ENCODE data around the gene HNRNPDL. TPM values are rescaled to one million over a fixed set of nuclear protein-coding genes. Genes with fewer than 3 reads are reported as not detected.
"Not testable (repeated sequence)": the region's sequence is repeated elsewhere in the genome, so short reads cannot be mapped to it uniquely, and the experiment has no call there.

HNRNPDL gene
- polyA plus RNA-seq, 1 donor from 2014 or later, result 1,146 TPM

DNA sequence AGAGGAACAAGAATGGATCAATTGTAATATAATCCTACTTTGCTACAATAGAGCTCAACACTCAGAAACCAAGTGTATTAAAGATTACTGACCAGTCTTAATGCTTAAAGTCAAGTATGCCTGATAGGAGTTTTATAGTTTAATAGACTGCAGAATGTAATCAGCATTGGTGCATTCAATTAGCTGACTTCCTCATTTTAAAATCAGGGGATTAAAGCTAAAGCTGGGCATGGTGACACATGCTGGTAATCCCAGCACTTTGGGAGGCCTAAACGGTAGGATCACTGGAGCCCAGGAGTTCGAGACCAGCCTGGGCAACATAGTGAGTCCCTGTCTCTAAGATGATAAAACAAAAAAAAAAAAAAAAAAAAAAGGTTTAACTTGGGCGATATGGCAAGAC lies 10.8 kb downstream of the HNRNPDL start:
- Histone ChIP-seq H3K36me3 (ENCODE audit: insufficient read depth, low read length) (peaks cover 16% of the 10 kb centered on the region), H4K20me1 (ENCODE audit: insufficient read depth) (peaks cover 11% of the 10 kb centered on the region), H3K9ac (ENCODE audit: low read length) (no peak overlapping the region), H3K4me2 (ENCODE audit: low read length) (no peak overlapping the region), H3K27me3 (ENCODE audit: insufficient read depth, low read depth, low read length) (no peaks in the 10 kb centered on the region), H2AFZ (ENCODE audit: low read depth, low read length) (no peak overlapping the region), H3K9me3 (ENCODE audit: low read length) (no peaks in the 10 kb centered on the region), H3K9me2 (ENCODE audit: insufficient read depth, low read length) (no peaks in the 10 kb centered on the region), H3K4me3 (ENCODE audit: low read length) (no peak overlapping the region), H3K27ac (ENCODE audit: low read length) (no peak overlapping the region), H3F3A (ENCODE audit: insufficient read depth, low read length, poor library complexity, severe bottlenecking) (no peaks in the 10 kb centered on the region), H3K79me2 (replicated peaks; ENCODE audit: insufficient read depth, low read length) (peaks cover 9% of the 10 kb centered on the region)
- TF ChIP-seq, protein P1, sequence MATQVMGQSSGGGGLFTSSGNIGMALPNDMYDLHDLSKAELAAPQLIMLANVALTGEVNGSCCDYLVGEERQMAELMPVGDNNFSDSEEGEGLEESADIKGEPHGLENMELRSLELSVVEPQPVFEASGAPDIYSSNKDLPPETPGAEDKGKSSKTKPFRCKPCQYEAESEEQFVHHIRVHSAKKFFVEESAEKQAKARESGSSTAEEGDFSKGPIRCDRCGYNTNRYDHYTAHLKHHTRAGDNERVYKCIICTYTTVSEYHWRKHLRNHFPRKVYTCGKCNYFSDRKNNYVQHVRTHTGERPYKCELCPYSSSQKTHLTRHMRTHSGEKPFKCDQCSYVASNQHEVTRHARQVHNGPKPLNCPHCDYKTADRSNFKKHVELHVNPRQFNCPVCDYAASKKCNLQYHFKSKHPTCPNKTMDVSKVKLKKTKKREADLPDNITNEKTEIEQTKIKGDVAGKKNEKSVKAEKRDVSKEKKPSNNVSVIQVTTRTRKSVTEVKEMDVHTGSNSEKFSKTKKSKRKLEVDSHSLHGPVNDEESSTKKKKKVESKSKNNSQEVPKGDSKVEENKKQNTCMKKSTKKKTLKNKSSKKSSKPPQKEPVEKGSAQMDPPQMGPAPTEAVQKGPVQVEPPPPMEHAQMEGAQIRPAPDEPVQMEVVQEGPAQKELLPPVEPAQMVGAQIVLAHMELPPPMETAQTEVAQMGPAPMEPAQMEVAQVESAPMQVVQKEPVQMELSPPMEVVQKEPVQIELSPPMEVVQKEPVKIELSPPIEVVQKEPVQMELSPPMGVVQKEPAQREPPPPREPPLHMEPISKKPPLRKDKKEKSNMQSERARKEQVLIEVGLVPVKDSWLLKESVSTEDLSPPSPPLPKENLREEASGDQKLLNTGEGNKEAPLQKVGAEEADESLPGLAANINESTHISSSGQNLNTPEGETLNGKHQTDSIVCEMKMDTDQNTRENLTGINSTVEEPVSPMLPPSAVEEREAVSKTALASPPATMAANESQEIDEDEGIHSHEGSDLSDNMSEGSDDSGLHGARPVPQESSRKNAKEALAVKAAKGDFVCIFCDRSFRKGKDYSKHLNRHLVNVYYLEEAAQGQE (IDR thresholded peaks at IDR 0.05; ENCODE audit: borderline replicate concordance), result no peak
- TF ChIP-seq, protein P2, sequence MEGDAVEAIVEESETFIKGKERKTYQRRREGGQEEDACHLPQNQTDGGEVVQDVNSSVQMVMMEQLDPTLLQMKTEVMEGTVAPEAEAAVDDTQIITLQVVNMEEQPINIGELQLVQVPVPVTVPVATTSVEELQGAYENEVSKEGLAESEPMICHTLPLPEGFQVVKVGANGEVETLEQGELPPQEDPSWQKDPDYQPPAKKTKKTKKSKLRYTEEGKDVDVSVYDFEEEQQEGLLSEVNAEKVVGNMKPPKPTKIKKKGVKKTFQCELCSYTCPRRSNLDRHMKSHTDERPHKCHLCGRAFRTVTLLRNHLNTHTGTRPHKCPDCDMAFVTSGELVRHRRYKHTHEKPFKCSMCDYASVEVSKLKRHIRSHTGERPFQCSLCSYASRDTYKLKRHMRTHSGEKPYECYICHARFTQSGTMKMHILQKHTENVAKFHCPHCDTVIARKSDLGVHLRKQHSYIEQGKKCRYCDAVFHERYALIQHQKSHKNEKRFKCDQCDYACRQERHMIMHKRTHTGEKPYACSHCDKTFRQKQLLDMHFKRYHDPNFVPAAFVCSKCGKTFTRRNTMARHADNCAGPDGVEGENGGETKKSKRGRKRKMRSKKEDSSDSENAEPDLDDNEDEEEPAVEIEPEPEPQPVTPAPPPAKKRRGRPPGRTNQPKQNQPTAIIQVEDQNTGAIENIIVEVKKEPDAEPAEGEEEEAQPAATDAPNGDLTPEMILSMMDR (IDR thresholded peaks at IDR 0.05; ENCODE audit: poor library complexity, severe bottlenecking), result no peak
- TF ChIP-seq POLR2AphosphoS5 (IDR thresholded peaks at IDR 0.05) (no peak), SMC3 (conservative IDR thresholded peaks at IDR 0.05; ENCODE audit: poor library complexity) (no peak), MXI1 (conservative IDR thresholded peaks at IDR 0.05; ENCODE audit: poor library complexity, severe bottlenecking) (no peak), TAF1 (IDR thresholded peaks at IDR 0.05; ENCODE audit: low read depth) (no peak), RAD21 (conservative IDR thresholded peaks at IDR 0.05) (no peak), EP300 (conservative IDR thresholded peaks at IDR 0.05; ENCODE audit: poor library complexity, severe bottlenecking) (no peak), EZH2 (IDR thresholded peaks at IDR 0.05; ENCODE audit: borderline replicate concordance, insufficient read depth, low read length, poor library complexity, severe bottlenecking) (no peak)

DNA sequence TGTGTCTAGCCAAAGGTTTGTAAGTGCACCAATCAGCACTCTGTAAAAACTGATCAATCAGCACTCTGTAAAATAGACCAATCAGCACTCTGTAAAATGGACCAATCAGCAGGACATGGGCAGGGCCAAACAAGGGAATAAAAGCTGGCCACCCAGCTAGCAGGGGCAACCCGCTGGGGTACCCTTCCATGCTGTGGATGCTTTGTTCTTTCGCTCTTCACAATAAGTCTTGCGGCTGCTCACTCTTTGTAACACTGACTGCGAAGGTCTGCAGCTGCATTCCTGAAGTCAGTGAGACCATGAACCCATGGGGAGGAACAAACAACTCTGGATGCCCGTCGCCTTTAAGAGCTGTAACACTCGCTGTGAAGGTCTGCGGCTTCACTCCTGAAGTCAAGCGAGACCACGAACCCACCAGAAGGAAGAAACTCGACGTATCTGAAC lies 14.3 kb downstream of the HNRNPDL start:
- Histone ChIP-seq H3K9me3 (ENCODE audit: low read length) (no peaks in the 10 kb centered on the region), H3K4me3 (ENCODE audit: low read length) (no peak overlapping the region), H3K9me2 (ENCODE audit: insufficient read depth, low read length) (no peaks in the 10 kb centered on the region), H3F3A (ENCODE audit: insufficient read depth, low read length, poor library complexity, severe bottlenecking) (no peaks in the 10 kb centered on the region), H3K4me2 (ENCODE audit: low read length) (no peak overlapping the region), H3K27me3 (ENCODE audit: insufficient read depth, low read depth, low read length) (no peaks in the 10 kb centered on the region), H2AFZ (ENCODE audit: low read depth, low read length) (no peak overlapping the region), H4K20me1 (ENCODE audit: insufficient read depth) (no peaks in the 10 kb centered on the region), H3K79me2 (replicated peaks; ENCODE audit: insufficient read depth, low read length) (no peaks in the 10 kb centered on the region), H3K9ac (ENCODE audit: low read length) (no peak overlapping the region), H3K36me3 (ENCODE audit: insufficient read depth, low read length) (no peaks in the 10 kb centered on the region), H3K27ac (ENCODE audit: low read length) (no peak overlapping the region)
- TF ChIP-seq SMC3 (conservative IDR thresholded peaks at IDR 0.05; ENCODE audit: poor library complexity) (no peak), TAF1 (IDR thresholded peaks at IDR 0.05; ENCODE audit: low read depth) (no peak), RAD21 (conservative IDR thresholded peaks at IDR 0.05) (no peak), POLR2AphosphoS5 (IDR thresholded peaks at IDR 0.05) (no peak), EZH2 (IDR thresholded peaks at IDR 0.05; ENCODE audit: borderline replicate concordance, insufficient read depth, low read length, poor library complexity, severe bottlenecking) (no peak), MXI1 (conservative IDR thresholded peaks at IDR 0.05; ENCODE audit: poor library complexity, severe bottlenecking) (no peak), EP300 (conservative IDR thresholded peaks at IDR 0.05; ENCODE audit: poor library complexity, severe bottlenecking) (no peak)
- TF ChIP-seq, protein P1 (IDR thresholded peaks at IDR 0.05; ENCODE audit: borderline replicate concordance), result no peak
- TF ChIP-seq, protein P2 (IDR thresholded peaks at IDR 0.05; ENCODE audit: poor library complexity, severe bottlenecking), result no peak

GRCh38 chr4:82415061-82415460 lies 15.2 kb downstream of the HNRNPDL start:
- H3K79me2 ChIP-seq (replicated peaks; ENCODE audit: insufficient read depth, low read length); H3K9ac ChIP-seq (ENCODE audit: low read length); H3K4me3 ChIP-seq (ENCODE audit: low read length); H3K36me3 ChIP-seq (ENCODE audit: insufficient read depth, low read length); H3K9me2 ChIP-seq (ENCODE audit: insufficient read depth, low read length); H4K20me1 ChIP-seq (ENCODE audit: insufficient read depth); H2AFZ ChIP-seq (ENCODE audit: low read depth, low read length); H3K27me3 ChIP-seq (ENCODE audit: insufficient read depth, low read depth, low read length); H3K4me2 ChIP-seq (ENCODE audit: low read length); H3K27ac ChIP-seq (ENCODE audit: low read length); H3F3A ChIP-seq (ENCODE audit: insufficient read depth, low read length, poor library complexity, severe bottlenecking); H3K9me3 ChIP-seq (ENCODE audit: low read length): not testable (repeated sequence)

All from neural cell (in vitro differentiated cells).